NCI-H2196 treated with DMSO at 0.1 percent for 48 hours (cell line): ENCODE measurements around the gene MTERF4.

Experiments used
- DNase-seq: peaks from one replicate; lab custom pipeline; 2025; ENCODE audit not compliant: unreplicated experiment; lab: John Stamatoyannopoulos, UW

Gene MTERF4

GRCh38 chr2:241051578-241052487 lies 50.3 kb downstream of the MTERF4 start:
- DNase-seq = no peak

GRCh38 chr2:241050624-241051577 lies 51.2 kb downstream of the MTERF4 start:
- DNase-seq = no peak

GRCh38 chr2:241049739-241050623 lies 52.1 kb downstream of the MTERF4 start:
- no peak for DNase-seq

- DNase-seq = no peak
These were observed 53.1 kb downstream of the MTERF4 start for GRCh38 chr2:241048949-241049343.

- no peak for DNase-seq
These were observed 53.7 kb downstream of the MTERF4 start for GRCh38 chr2:241048149-241048948.

GRCh38 chr2:241047253-241048010 lies 54.7 kb downstream of the MTERF4 start:
- DNase-seq = no peak
